ENCODE measurements around the gene TSPAN8. TPM values are rescaled to one million over a fixed set of nuclear protein-coding genes. Genes with fewer than 3 reads are reported as not detected.

TSPAN8 gene
- total RNA-seq, 1 donor from 2014 or later = not detected

GRCh38 chr12:71085575-71085974, 72.2 kb downstream of the TSPAN8 start:
- no peaks in the 10 kb centered on the region for H3K79me2 ChIP-seq (ENCODE audit: low read depth)
- no peak overlapping the region for H3K4me2 ChIP-seq
- H3K9me3 Mint-ChIP-seq = peaks cover 4% of the 10 kb centered on the region
- DNase-seq (ENCODE audit: low spot score) = no peak
- H3F3A ChIP-seq (ENCODE audit: low read depth) = no peaks in the 10 kb centered on the region
- no peaks in the 10 kb centered on the region for H3K27me3 Mint-ChIP-seq (ENCODE audit: insufficient read depth, low read depth)
- no peaks in the 10 kb centered on the region for H3K4me1 ChIP-seq
- H3K36me3 ChIP-seq = no peaks in the 10 kb centered on the region
- no peak overlapping the region for H3K27ac Mint-ChIP-seq
- H3K36me3 Mint-ChIP-seq = no peaks in the 10 kb centered on the region
- H4K20me1 ChIP-seq (ENCODE audit: low read depth) = no peaks in the 10 kb centered on the region
- H3K4me1 Mint-ChIP-seq = no peaks in the 10 kb centered on the region
- H3K27me3 ChIP-seq = no peaks in the 10 kb centered on the region
- no peak overlapping the region for H3K4me3 Mint-ChIP-seq
- H3K9me3 ChIP-seq (ENCODE audit: low read depth) = no peaks in the 10 kb centered on the region
- H2AFZ ChIP-seq (replicated peaks) = no peak overlapping the region
- H3K4me3 ChIP-seq = no peak overlapping the region
- H3K27ac ChIP-seq = no peak overlapping the region
- TF ChIP-seq EZH2 (IDR thresholded peaks at IDR 0.05) (no peak), EZH2phosphoT487 (IDR thresholded peaks at IDR 0.05) (no peak), CTCF (IDR thresholded peaks at IDR 0.05) (no peak)
- no peak overlapping the region for H3K9ac ChIP-seq

GRCh38 chr12:71075743-71076142, 82.1 kb downstream of the TSPAN8 start:
- no peaks in the 10 kb centered on the region for H4K20me1 ChIP-seq (ENCODE audit: low read depth)
- H3K27ac ChIP-seq = no peak overlapping the region
- H3K9ac ChIP-seq = no peak overlapping the region
- DNase-seq (ENCODE audit: low spot score) = no peak
- H3K36me3 ChIP-seq = no peaks in the 10 kb centered on the region
- H3K9me3 ChIP-seq (ENCODE audit: low read depth) = no peaks in the 10 kb centered on the region
- Mint-ChIP-seq H3K27me3 (ENCODE audit: insufficient read depth, low read depth) (no peaks in the 10 kb centered on the region), H3K36me3 (no peaks in the 10 kb centered on the region), H3K9me3 (peaks cover 5% of the 10 kb centered on the region), H3K4me1 (peaks cover 10% of the 10 kb centered on the region), H3K27ac (no peak overlapping the region), H3K4me3 (no peak overlapping the region)
- no peaks in the 10 kb centered on the region for H3K27me3 ChIP-seq
- H3K4me1 ChIP-seq = no peaks in the 10 kb centered on the region
- no peak overlapping the region for H3K4me3 ChIP-seq
- TF ChIP-seq CTCF (IDR thresholded peaks at IDR 0.05) (no peak), EZH2 (IDR thresholded peaks at IDR 0.05) (no peak), EZH2phosphoT487 (IDR thresholded peaks at IDR 0.05) (no peak)
- no peak overlapping the region for H3K4me2 ChIP-seq
- H3K79me2 ChIP-seq (ENCODE audit: low read depth) = no peaks in the 10 kb centered on the region
- no peaks in the 10 kb centered on the region for H3F3A ChIP-seq (ENCODE audit: low read depth)
- H2AFZ ChIP-seq (replicated peaks) = no peak overlapping the region

Other genes starting within 250 kb of the TSPAN8 start
- gene PTPRR, start 237.3 kb downstream of the TSPAN8 start, total RNA-seq (ENCODE audit: low replicate concordance) = 0.19 TPM in 1 of 2 replicates, not detected in the other